Measurements from ENCODE around the gene PTPRU. TPM values are rescaled to one million over a fixed set of nuclear protein-coding genes. Genes with fewer than 3 reads are reported as not detected.

PTPRU gene
- total RNA-seq, 1 donor from 2014 or later, result 92.5 TPM

DNA sequence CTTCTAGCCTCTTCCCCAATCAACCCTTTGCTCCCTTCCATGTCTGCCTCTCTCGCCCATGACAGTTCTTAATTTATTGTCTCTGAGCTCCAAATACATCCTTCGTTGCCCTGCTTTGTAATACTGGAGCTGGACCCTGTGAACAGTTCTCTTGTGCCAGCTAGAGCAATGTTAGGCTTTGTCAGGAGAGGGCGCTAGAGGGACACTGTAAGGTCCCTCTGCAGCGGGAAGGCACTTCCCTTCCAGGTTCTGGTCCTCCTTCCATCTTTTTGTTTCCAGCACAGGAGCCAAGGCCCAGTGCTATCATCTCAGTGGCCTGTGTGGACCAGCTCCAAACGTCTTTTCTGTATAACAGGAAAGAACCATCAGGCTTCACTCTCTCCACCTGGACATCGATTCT lies 95.9 kb downstream of the PTPRU start:
- no peaks in the 10 kb centered on the region for H3K27me3 Mint-ChIP-seq (ENCODE audit: unreplicated experiment)
- DNase-seq, result peak; percentile 61
- peaks cover 2% of the 10 kb centered on the region for H3K9me3 Mint-ChIP-seq (ENCODE audit: unreplicated experiment)
- no peaks in the 10 kb centered on the region for H3K4me1 Mint-ChIP-seq (ENCODE audit: low read depth, unreplicated experiment)
- H3K27ac Mint-ChIP-seq (ENCODE audit: unreplicated experiment), result no peak overlapping the region
- no peak overlapping the region for H3K4me3 Mint-ChIP-seq (ENCODE audit: unreplicated experiment)
- H3K36me3 Mint-ChIP-seq (ENCODE audit: unreplicated experiment), result no peaks in the 10 kb centered on the region
- TF ChIP-seq, protein P1, sequence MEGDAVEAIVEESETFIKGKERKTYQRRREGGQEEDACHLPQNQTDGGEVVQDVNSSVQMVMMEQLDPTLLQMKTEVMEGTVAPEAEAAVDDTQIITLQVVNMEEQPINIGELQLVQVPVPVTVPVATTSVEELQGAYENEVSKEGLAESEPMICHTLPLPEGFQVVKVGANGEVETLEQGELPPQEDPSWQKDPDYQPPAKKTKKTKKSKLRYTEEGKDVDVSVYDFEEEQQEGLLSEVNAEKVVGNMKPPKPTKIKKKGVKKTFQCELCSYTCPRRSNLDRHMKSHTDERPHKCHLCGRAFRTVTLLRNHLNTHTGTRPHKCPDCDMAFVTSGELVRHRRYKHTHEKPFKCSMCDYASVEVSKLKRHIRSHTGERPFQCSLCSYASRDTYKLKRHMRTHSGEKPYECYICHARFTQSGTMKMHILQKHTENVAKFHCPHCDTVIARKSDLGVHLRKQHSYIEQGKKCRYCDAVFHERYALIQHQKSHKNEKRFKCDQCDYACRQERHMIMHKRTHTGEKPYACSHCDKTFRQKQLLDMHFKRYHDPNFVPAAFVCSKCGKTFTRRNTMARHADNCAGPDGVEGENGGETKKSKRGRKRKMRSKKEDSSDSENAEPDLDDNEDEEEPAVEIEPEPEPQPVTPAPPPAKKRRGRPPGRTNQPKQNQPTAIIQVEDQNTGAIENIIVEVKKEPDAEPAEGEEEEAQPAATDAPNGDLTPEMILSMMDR (IDR thresholded peaks at IDR 0.05; ENCODE audit: partially characterized antibody, unreplicated experiment), result peak; percentile 55

DNA sequence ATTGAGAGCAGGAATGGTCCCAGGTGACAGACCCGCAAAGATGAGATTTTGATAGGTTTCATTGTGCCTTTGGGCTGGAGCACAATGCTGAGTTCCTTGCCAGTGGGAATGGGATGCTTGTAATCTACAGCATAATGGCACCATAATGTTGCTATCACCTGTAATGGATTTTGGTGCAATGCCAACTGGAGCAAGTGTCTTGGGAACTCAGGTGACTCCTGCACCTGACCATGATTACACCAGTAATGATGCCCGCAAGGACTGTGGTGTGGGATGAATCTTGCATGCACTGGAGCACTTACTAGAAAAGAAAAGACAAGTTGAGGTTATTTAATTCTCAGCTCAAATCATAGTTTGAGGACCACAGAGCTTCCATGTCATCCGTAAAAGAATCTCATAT lies 96.7 kb downstream of the PTPRU start:
- Mint-ChIP-seq H3K9me3 (ENCODE audit: unreplicated experiment) (peaks cover 2% of the 10 kb centered on the region), H3K27ac (ENCODE audit: unreplicated experiment) (no peak overlapping the region), H3K36me3 (ENCODE audit: unreplicated experiment) (no peaks in the 10 kb centered on the region), H3K4me1 (ENCODE audit: low read depth, unreplicated experiment) (no peaks in the 10 kb centered on the region), H3K4me3 (ENCODE audit: unreplicated experiment) (no peak overlapping the region), H3K27me3 (ENCODE audit: unreplicated experiment) (no peaks in the 10 kb centered on the region)
- DNase-seq, result no peak
- TF ChIP-seq, protein P1 (IDR thresholded peaks at IDR 0.05; ENCODE audit: partially characterized antibody, unreplicated experiment), result no peak

DNA sequence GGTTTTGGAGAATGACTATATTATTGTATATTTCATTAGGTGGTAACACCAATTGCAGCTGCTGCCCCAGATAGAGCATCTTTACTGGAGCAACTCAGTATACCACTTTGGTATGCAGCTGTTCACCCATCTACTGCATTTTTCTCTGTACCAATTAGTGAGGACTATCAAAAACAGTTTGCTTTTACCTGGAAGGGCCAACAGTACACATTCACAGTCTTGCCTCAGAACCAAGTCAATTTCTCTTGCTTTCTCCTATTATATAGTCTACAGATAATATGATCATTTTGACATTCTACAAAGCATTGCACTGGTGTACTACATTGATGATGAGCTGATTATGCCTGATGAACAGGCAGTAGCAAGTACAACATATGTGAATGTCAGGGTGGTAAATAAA lies 99.3 kb downstream of the PTPRU start:
- Mint-ChIP-seq H3K36me3 (ENCODE audit: unreplicated experiment) (no peaks in the 10 kb centered on the region), H3K4me1 (ENCODE audit: low read depth, unreplicated experiment) (no peaks in the 10 kb centered on the region), H3K4me3 (ENCODE audit: unreplicated experiment) (no peak overlapping the region), H3K9me3 (ENCODE audit: unreplicated experiment) (peaks cover 6% of the 10 kb centered on the region), H3K27me3 (ENCODE audit: unreplicated experiment) (peaks cover 4% of the 10 kb centered on the region), H3K27ac (ENCODE audit: unreplicated experiment) (no peak overlapping the region)
- no peak for DNase-seq
- TF ChIP-seq, protein P1 (IDR thresholded peaks at IDR 0.05; ENCODE audit: partially characterized antibody, unreplicated experiment), result no peak

DNA sequence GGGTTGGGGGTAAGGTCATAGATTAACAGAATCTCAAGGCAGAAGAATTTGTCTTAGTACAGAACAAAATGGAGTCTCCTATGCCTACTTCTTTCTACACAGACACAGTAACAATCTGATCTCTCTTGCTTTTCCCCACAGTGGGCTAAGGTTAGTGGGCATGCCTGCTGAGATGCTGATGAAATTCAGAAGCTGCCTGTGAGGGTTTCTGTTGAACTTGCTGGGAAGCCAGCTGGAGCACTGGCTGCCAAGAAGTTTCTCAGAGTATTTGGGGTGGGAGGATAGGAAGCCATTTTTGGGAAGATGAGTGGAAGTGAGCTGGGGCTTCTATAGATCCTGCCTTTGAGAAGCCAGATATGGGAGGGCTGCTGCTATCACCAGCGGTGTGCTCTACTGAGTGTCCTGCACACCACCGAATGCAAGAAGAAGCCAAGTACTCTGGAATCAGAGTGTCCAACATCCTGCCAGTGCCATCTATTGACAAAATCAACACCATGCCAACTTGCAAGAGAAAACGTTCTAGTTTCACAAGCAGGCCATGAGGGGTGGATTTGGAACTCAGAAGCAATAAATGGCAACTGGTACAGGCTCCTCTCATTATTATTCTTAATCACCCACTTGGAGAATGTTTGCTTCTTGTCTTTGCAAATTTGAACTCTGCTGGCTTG lies 102.7 kb downstream of the PTPRU start:
- TF ChIP-seq, protein P1 (IDR thresholded peaks at IDR 0.05; ENCODE audit: partially characterized antibody, unreplicated experiment), result no peak
- Mint-ChIP-seq H3K27me3 (ENCODE audit: unreplicated experiment) (peaks cover 9% of the 10 kb centered on the region), H3K9me3 (ENCODE audit: unreplicated experiment) (peaks cover 3% of the 10 kb centered on the region), H3K4me3 (ENCODE audit: unreplicated experiment) (no peak overlapping the region), H3K27ac (ENCODE audit: unreplicated experiment) (no peak overlapping the region), H3K4me1 (ENCODE audit: low read depth, unreplicated experiment) (peaks cover 18% of the 10 kb centered on the region), H3K36me3 (ENCODE audit: unreplicated experiment) (no peaks in the 10 kb centered on the region)
- no peak for DNase-seq

DNA sequence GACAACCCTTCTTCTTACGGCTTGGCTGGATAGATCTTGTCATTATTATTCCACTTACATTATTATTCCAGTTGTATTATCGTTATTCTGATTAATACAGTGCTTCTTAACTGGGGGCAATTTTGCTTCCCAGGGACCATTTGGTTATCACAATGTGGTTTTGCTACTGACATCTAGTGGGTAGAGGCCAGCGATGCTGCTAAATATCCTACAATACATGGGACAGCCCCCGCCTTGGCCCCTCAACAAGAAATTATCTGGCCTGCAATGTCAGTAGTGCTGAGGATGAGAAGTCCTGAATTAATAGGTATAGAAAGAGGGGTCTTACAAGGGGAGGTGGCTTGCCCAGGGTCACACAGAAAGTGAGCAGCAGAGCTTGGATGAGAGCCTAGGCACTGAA lies 105.6 kb downstream of the PTPRU start:
- H3K9me3 Mint-ChIP-seq (ENCODE audit: unreplicated experiment), result peaks cover 3% of the 10 kb centered on the region
- peaks cover 11% of the 10 kb centered on the region for H3K27me3 Mint-ChIP-seq (ENCODE audit: unreplicated experiment)
- DNase-seq, result no peak
- H3K4me1 Mint-ChIP-seq (ENCODE audit: low read depth, unreplicated experiment), result peaks cover 23% of the 10 kb centered on the region
- H3K36me3 Mint-ChIP-seq (ENCODE audit: unreplicated experiment), result no peaks in the 10 kb centered on the region
- TF ChIP-seq, protein P1 (IDR thresholded peaks at IDR 0.05; ENCODE audit: partially characterized antibody, unreplicated experiment), result no peak
- no peak overlapping the region for H3K27ac Mint-ChIP-seq (ENCODE audit: unreplicated experiment)
- H3K4me3 Mint-ChIP-seq (ENCODE audit: unreplicated experiment), result no peak overlapping the region
